H1 (cell line): ENCODE measurements around the gene ZBTB38. TPM values are rescaled to one million over a fixed set of nuclear protein-coding genes. Genes with fewer than 3 reads are reported as not detected.

Experiments
- CEBPB ChIP-seq: IDR thresholded peaks from 2 replicates; pipeline ENCODE4 v1.6.1; 2012; ENCODE audit warnings: low read depth, low read length
- JUND ChIP-seq: IDR thresholded peaks from 2 replicates; pipeline ENCODE4 v1.6.1; 2011; ENCODE audit warnings: mild to moderate bottlenecking, improper control_type of control experiment, low read length
- NANOG ChIP-seq: IDR thresholded peaks from 2 replicates; pipeline ENCODE4 v1.6.1; 2011; ENCODE audit warnings: low read length, low read depth, mild to moderate bottlenecking, inconsistent platforms; ENCODE audit not compliant: insufficient read depth, poor library complexity, severe bottlenecking
- SIN3A ChIP-seq, 2 experiments: IDR thresholded peaks in 1 of 2; conservative IDR thresholded peaks in 1 of 2; 2 replicates each; pipeline ENCODE4 v1.6.1; 2011 to 2012; ENCODE audit warnings: low read length in 2 of 2, improper control_type of control experiment in 1 of 2, low read depth in 1 of 2, mild to moderate bottlenecking in 1 of 2
- SIRT6 ChIP-seq: IDR thresholded peaks from one replicate; pipeline ENCODE4 v1.7.1; 2012; ENCODE audit warnings: low read length, inconsistent platforms
- polyA plus RNA-seq, 7 experiments: library from polyadenylated mRNA; depleted of rRNA in 3 of 7; stranded (reverse) in 5 of 7; unstranded in 2 of 7; fragments of >200 nt in 5 of 7; fragments of 200-250 nt in 2 of 7; gene quantifications; 1 replicate in 5 of 7; 2 replicates in 1 of 7; 4 replicates in 1 of 7; pipeline versions ENCODE4 v1.2.1 to v1.2.3, GENCODE V29; 2011 to 2013; ENCODE audit warnings: missing spikeins in 2 of 7, mixed read lengths in 2 of 7
- total RNA-seq: library from RNA; stranded (reverse); fragmentation: NEBNext Ultra II Directional; extraction: Animal tissue kit (Norgen Biotek cat#: 25700); gene quantifications from 2 replicates; pipeline ENCODE4 v1.2.1, GENCODE V29; 2021

ZBTB38 gene
- total and polyA plus RNA-seq, 2 of the 8 experiments (the other 6 are each of a cell fraction or from before 2014, with no cell fraction given): 4.4 to 10.5 TPM

- no peak for TF ChIP-seq CEBPB
- TF ChIP-seq NANOG: no peak
- TF ChIP-seq JUND: no peak
- no peak for TF ChIP-seq SIRT6
- TF ChIP-seq SIN3A (conservative IDR thresholded peaks at IDR 0.05 in 1 of 2, IDR thresholded peaks at IDR 0.05 in 1 of 2; ENCODE audit: low read depth in 1 of 2, low read length in 2 of 2): no peak
These were observed 17.6 kb upstream of the ZBTB38 start (continued) for GRCh38 chr3:141350666-141351065.
